ENCODE measurements around the gene CLDN24.

CLDN24 gene

DNA sequence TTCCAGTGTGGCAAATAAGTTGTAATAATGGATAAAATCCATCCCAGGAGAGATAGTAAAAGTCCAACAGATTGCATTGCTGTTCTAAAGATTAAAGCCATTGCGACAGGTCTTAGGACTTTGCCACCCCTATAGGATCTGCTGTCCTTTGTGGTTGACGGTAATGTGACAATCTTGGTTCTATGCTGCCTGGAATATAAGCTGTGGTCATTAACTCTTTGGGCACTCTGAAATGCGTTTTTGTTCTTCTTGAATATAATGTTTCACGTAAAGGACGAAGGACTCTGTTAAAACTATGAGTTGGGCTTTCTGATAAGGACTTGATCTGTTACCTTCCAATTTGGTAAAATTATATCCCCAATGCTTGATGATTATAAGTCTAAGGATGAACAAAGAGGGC, at the start of gene CLDN24:
Gene CLDN24, minus strand, starts transcription at position 101 of the 400 bp plus-strand sequence. Its CDS starts 0 bp downstream, at position 101.
- no peak for DNase-seq (ENCODE audit: low spot score)

DNA sequence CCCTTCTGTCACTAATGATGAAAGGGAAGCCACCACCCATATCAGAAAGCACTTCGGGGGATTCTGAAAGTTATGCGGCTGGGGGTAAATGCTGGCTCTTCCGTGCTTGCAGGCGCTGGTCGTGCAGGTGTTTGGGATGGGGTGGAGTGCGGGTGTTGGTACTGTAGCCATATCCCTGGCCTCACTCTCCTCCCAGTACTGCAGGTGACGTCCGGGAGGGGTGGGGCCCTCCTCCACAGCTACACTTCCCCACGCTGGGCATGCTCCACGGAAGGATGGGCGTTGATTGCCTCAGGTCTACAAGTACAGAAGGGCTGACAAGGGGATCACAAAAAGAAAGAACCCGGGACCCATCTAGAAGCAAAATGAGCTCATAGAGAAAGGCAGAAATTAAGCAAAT, 48.6 kb upstream of the CLDN24 start:
- no peak for DNase-seq (ENCODE audit: low spot score)

DNA sequence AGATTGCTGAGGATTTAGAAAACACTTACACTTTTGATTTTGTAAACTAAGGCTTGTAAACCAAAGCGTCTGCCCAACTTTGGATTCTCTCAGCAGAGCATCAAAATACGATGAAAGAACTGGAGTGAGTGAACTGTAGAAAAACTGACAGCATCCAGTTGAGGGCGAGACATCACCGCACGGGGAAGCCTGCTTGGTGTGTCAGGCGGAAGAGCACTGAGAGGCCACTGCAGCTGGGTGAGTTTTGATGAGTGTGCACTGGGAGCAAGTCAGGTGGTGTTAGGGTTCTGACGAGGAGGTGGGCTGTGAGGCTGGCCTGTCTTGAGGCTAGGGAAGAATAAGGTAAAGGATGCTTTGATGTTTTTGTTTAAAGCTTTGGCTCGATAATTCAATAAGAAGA, 46.8 kb upstream of the CLDN24 start:
- DNase-seq (ENCODE audit: low spot score), result no peak

DNA sequence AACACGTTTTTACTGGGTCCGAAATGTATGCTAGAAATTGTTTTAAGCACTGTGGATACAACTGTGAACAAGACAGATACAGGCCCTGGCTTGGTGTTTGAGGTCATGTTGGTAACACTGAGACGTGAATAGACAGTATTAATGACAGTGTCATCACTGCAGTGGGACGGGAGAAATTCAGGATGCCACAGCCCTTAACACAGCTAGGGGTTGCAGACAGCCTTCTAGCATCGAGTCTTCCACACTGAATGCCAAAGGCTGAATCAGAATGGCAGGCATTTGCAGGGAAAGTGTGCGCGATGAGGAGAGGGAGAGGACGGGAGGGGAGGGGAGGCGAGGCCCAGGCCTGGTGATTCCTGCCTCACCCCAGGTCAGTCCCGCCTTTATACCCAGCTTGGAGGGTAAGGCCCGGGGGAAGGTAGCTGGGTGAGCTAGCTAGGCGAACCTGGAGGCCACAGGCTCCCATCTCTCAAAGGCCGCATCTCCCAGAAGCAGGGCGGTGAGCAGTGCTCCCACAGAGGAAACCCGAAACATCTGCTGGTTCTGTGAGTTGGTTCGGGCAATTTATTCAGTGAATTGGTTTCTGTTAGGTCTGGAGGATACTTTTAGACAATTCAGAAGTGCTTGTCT, 44.1 kb upstream of the CLDN24 start:
- DNase-seq (ENCODE audit: low spot score), result no peak

DNA sequence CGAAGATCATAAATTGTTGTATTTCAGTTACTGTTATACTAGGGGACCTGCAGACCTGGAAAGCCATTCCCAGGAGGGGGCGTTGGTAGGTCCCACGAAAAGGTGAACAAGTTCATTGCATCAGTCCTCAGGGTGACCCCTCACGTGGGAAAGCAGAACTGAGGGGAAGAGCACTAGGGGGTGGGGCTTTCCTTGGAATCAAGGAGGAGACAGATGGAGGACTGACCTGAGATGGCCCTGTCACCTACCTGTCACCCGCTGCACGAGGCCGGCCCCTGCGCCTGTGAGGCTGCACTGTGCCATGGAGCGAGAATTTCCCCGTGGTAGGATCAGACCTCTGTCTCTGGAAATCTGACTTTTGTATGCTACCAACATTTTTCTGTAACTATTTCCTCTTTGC, 41.8 kb upstream of the CLDN24 start:
- no peak for DNase-seq (ENCODE audit: low spot score)

DNA sequence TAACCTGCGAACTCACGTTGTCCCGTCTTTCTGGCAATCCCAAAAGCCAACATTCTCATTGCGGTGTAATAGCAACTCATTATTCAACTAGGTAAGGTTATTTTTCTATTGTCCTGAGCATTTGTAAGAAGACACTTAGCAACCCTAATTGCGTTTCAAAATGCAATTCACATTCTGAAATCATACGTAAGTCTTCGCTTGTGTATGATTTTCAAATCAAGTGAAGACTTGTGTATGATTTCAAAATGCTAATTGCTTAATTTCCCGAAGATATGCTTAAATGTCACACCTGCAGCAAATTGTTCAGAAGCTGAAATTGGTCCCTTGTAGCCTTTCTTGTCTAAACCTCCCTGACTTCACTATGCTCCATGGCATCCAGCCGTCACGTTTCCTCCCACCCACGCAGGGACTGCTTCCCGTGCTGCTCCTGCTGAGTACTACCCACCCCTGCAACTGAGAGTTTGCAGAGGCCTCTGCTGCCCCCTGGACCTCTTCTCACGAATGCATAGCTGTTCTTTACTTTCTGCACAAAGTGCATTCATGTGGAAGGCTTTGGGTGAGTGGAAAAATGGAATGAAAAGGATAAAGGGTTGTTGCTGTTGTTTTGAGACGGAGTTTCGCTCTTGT, 40.8 kb upstream of the CLDN24 start:
- peak; percentile 30 for DNase-seq (ENCODE audit: low spot score)

DNA sequence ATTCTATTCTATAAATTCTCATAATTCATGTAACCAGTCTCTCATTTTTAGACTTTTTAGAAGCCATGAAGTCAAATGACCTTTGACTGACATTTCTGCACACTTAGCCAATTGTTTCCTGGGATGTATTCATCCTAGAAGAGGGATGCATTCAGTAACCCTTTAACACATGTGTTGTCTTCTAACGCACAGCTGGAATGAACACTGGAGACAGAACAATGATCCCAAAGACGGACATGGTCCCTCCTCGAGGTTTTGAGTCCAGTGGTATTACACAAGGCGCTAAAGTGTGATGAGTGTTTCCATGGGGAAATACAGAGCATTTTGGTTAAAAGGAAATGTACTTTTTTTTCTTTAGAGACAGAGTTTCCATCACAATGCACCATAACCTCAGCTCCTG, 39.8 kb upstream of the CLDN24 start:
- DNase-seq (ENCODE audit: low spot score), result no peak

DNA sequence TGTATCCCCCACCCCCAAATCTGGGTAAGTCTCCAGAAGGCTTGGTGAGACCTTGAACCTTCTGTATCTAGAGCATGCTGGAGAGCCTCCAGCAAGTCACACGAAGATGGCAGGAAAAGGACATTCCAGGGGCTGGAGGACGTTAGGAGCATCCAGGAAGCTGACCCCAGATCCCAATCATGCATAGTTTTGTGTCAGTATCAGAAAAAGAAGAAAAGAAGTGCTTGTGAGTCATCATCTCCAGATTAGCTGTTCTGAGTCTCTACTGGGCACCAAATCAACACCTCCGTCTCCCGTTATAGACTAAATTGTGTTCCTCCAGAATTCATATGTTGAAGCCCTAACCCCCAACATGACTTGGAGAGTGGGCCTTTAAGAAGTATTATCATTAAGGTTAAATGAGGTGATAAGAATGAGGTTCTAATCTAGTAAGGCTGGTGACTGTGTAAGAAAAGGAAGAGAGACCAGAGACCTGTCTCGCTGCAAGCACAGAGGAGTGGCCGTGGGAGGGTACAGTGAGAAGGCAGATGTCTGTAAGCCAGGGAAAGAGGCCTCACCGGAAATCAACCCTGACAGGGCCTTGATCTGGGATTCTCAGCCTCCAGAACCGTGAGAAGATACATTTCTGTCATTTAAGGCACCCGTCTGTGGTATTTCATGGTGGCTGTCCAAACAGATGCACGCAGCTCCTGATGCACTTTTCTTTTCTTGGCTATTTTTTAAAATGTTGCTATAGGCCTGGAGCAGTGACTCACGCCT, 38.1 kb upstream of the CLDN24 start:
- peak; percentile 46 for DNase-seq (ENCODE audit: low spot score)

DNA sequence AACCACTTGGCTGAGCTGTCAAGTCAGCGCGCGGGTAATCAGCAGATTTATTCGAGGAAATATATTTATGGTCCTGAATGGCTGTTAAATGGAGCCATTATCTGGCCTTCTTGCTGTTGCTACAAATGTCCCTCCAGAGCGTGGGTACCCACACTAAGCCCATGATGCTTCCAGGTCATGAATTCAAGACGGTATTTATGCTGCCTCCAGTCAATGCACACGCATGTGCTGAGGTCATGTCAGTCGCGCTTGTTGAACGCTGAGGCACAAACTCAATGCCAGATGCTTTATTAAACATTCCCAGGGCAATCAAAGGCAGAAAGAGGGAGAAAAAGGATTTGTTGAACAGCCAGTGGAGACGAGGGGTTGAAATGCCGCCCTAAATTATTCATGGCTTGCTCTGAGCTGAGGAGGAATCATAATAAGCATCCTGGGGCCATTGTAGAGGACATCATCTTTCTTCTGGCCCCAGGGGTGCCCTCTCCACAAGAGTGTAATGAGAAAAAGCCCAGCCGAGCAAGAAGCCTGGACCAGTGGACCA, 36.1 kb upstream of the CLDN24 start:
- DNase-seq (ENCODE audit: low spot score), result no peak

DNA sequence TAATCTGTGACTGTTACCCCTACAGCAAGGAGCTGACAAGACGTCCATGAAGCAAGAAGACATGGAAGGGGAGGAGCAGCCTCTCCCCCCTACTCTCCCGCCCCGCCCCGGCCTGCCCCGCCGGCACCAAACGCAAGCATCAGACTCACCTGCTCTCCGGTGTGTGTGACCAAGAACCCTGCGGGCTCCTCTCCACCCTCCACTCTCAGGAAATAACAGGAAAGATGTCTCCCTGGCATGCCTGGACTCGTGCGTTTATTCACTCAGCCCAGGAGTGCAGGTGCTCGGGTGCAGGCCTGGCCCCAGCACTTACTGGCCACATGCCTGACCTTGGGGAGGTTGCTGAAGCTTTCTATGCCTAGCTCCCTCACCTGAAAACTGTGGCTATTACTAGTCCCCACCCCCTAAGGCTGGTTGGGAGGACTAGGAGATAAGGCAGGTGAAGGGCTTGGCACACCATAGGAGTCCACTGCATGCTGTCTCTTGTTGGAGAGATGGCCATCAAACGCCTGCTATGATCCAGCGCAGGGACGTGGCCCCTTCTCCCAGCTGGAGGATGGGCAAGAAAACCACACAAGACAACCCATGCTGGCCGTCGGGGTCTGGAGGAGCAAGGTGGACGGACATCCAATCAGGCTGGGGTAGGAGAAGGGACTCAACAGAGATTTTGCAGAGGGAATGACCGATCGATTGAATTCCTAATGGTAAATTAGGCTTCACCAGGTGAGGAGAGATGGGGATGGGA, 34.9 kb upstream of the CLDN24 start:
- no peak for DNase-seq (ENCODE audit: low spot score)

DNA sequence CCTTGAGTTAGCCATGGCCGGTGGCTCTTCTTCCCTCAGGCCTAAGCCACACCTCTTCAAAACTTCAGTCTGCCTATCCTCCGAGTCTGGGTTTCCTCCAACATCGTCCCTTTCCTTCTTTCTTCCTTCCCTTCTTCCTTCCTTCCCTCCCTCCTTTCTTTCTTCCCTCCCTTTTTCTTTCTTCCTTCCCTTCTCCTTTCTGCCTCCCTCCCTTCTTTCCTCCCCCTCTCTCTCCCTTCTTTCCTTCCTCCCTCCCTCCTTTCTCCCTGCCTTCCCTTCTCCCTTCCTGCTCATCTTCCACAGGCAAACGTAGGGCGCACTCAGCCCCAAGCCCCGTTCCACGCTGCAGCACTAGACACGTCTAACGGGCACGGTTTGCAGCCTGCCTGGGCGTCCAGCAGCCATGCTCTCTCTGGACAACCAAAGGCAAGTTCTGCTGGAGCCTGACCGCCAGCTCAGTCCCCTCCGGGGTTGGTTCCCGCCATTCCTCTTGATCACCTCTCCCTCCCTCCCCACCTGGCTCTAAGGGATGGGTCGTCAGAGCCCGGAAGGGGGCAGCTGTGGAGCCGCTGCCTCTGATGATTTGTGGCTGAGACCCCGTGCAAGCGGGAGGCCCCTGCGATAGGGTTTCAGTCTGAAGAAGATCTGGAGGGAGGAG, 34.1 kb upstream of the CLDN24 start:
- no peak for DNase-seq (ENCODE audit: low spot score)

DNA sequence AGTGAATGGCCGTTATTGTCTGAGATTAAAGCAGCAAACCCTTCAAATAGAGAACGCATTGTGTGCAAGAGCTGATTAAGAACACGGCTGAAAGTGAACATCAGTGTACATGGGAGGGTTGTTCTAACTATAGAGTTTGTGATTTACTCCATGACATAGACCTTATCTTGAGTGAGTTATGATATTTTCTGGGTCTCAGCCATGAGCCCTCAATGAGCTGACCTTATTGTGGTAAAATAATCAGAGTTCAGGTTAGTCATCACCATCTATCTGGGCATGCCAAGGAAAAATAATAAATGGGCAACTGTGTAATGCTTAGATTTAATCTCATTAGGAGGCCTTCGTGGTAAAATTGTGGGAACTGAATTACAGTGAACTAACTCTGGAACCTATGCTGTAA, 33.2 kb upstream of the CLDN24 start:
- peak; percentile 46 for DNase-seq (ENCODE audit: low spot score)

DNA sequence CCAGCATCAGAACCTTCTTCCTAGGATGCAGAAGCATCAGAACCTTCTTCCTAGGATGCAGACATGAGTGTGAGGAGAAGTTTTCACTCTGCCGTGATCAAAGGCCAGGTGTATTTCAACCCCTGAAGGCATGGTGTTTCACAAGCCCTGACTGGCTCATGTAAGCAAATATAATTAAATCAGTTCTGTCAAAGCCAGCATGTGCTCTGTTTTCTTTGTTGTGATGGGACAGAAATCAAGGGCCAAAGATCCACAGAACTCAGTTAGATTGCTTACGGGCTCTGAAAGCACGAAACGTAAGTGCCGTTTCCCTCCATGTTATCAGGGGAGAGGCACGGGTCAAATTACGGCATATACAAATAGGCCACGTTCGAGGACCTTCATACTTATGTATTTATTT, 32.0 kb upstream of the CLDN24 start:
- DNase-seq (ENCODE audit: low spot score), result no peak

DNA sequence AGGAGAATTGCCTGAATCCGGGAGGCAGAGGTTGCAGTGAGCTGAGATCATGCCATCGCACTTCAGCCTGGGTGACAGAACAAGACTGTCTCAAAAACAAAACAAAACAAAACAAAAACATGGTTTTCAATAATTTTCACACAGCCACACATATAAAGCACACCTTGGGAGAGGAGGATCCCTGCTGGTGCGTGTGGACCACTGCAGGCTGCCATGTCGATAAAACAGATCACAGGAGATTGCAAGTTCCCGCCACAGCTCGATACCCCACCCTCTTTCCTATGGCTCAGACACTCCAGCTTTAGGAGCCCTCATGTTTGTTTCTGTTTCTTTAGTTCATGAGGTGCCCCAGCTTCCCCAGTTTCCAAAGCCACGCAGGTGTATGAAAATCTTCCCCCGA, 31.3 kb upstream of the CLDN24 start:
- no peak for DNase-seq (ENCODE audit: low spot score)

DNA sequence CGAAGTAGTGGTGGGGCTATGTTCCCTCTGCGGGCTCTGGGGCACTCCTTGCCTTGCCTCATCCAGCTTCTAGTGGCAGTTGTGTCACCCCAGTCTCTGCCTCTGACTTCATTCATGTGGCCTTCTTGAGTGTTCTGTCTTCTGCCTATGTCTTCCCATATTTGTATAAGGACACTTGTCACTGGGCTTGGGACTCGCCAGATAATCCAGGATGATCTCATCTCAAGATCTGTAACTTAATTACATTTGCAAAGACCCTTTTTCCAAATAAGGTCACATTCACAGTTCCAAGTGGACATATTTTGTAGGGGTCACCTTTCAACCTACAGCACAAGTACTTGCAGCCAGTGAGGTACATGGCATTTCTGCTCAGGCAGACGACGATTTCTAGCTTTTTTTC, 30.3 kb upstream of the CLDN24 start:
- DNase-seq (ENCODE audit: low spot score), result no peak

DNA sequence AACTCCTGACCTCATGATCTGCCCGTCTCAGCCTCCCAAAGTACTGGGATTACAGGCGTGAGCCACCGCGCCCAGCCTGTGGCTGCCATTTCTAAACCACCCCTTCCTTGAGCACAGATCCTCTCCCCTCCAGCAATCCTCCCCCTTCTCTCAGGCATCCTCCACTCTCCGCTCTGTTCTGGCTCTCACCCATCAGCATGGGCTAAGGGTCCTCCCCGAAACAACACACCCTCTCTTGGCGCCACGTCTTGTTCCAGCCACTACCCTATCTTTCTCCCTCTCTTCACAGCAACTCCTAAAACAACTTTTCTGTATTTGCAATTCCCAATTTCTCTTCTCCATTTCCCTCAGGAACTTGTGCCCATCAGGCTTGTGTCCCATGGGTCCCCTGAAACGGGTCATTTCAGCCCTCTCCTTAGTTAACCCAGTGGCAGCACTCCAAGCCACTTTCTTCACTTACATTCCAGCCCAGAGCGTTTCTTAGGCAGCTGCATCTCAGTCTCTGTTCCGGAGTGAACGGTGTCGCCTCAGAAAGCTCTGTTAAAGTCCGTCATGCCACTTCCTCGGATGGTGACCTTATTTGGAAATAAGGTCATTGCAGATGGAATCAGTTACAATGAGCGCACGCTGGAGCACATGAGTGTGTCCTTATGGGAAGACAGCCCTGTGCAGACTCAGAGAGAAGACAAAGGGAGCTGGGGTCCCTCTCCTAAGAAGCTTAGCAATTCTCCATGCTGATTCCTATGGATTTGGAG, 28.3 kb upstream of the CLDN24 start:
- DNase-seq (ENCODE audit: low spot score), result peak; percentile 70

DNA sequence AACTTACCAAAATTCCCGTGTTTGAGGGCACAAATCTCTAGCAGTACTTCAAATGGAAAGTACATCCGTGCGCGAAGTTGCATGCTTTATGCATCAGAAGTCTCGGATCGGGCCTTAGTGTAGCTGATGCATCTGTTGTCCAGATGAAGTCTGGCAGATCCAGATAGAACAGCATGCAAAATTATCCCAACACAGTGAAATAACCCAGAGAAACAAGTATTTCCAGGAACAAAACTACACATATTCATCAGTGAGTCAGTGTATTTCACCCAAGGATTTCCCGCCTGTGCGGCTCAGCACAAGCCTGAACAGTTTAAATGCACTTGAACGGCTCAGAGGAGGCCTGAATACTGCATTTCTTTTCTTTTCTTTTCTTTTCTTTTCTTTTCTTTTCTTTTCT, 27.4 kb upstream of the CLDN24 start:
- peak; percentile 73 for DNase-seq (ENCODE audit: low spot score)

DNA sequence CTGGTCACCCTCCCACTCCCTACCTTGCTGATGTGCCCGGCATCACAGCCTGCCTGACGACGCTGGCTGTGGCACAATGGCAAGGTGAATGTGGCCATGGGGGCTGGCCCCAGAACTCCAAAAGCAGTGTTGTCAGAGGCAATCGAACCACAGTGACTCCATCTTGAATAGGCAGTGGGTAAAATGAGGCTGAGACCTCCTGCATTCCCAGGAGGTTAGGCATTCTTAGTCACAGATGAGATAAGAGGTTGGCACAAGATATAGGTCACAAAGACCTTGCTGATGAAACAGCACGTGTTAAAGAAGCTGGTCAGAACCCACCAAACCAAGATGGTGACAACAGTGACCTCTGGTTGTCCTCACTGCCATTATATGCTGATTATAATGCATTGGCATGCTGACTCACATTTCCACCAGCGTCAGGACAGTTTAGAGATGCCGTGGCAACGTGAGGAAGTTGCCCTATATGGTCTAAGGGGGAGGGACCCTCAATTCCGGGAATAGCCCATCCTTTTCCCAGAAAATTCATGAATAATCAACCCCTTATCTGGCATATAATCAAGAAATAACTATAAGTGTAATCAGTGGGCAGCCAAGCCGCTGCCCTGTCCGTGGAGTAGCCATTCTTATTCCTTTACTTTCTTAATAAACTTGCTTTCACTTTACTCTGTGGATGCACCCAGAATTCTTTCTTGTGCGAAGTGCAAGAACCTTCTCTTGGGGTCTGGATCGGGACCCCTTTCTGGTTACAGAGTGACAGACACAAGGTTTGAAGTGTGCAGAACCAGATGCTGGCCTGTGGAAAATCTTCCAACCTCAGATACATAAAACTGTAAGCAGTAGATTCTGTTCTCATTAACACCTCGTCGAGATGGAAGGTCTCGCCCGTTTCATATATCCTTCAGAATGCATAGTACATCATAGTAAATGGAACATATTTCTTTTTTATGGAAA, 26.8 kb upstream of the CLDN24 start:
- DNase-seq (ENCODE audit: low spot score), result peak; percentile 88

DNA sequence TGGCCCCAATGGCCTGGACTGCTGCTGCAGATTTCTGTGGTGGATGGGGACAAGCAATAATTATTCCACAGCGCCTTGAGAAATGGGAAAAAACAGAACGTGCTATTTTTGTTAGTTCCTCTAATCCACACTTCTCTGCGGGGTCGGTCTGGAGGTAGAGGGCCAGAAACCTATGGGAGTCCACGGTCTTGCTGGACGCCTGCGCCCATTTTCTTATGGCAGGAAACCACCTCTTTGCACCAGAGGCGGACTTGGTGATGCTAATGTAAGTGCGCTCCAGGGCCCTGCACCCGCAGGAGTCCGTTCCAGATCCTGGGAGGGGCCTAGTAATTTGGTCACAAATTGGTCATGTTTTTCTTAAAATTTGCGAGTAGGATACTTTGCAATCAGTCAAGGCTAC, 25.9 kb upstream of the CLDN24 start:
- DNase-seq (ENCODE audit: low spot score), result no peak

DNA sequence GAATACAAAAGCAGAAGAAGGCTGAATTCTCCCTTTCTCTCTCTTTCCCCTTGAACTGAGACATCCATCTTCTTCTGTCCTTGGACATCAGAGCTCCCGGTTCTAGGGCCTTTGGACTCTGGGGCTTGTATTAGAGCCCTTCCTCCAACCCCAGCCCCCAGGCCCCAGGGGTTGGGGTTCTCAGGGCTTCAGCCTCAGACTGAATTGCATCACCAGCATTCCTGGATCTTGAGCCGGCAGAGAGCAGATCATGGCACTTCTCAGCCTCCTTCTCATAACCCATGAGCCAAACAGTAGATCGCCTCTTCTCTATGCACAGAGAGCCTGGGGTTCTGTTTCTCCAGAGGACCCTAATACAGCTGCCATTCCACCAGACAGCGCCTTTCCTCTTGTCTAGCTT, 25.3 kb upstream of the CLDN24 start:
- DNase-seq (ENCODE audit: low spot score), result peak; percentile 45
